Spleen (tissue), 11 donors: ENCODE data around the gene TMEM181. TPM values are rescaled to one million over a fixed set of nuclear protein-coding genes. Genes with fewer than 3 reads are reported as not detected.
A peak's percentile ranks its signal among the peaks of the same experiment; 100 is the strongest.

Experiments
- DNase-seq: peaks from one replicate; pipeline ENCODE4 v3.0.0-alpha.2; 2020
- H3K27ac ChIP-seq, 8 donors: fragments of 200-600 bp; sonication (generic) in 7 of 8; 1 replicate in 4 of 8; 2 replicates in 4 of 8; pipeline versions ENCODE4 v1.5.0 to v1.8.0; 2016 to 2021; ENCODE audit warnings: inconsistent platforms in 4 of 8, mild to moderate bottlenecking in 4 of 8, moderate library complexity in 1 of 8
- H3K27me3 ChIP-seq, 7 donors: fragments of 200-600 bp; sonication (generic) in 6 of 7; replicated peaks in 1 of 7; 1 replicate in 4 of 7; 2 replicates in 3 of 7; pipeline versions ENCODE4 v1.5.0 to v1.8.0; 2016 to 2021; ENCODE audit warnings: inconsistent platforms in 3 of 7, mild to moderate bottlenecking in 1 of 7
- H3K36me3 ChIP-seq, 6 donors: fragments of 200-600 bp; sonication (generic) in 5 of 6; 1 replicate in 4 of 6; 2 replicates in 2 of 6; pipeline versions ENCODE4 v1.5.0 to v1.8.0; 2016 to 2021; ENCODE audit warnings: inconsistent platforms in 2 of 6
- H3K4me1 ChIP-seq, 6 donors: fragments of 200-600 bp; sonication (generic) in 5 of 6; 1 replicate in 3 of 6; 2 replicates in 3 of 6; pipeline versions ENCODE4 v1.5.0 to v1.8.0; 2016 to 2021; ENCODE audit warnings: inconsistent platforms in 3 of 6
- H3K4me3 ChIP-seq, 8 donors: fragments of 200-600 bp; sonication (generic) in 7 of 8; 1 replicate in 4 of 8; 2 replicates in 4 of 8; pipeline versions ENCODE4 v1.5.0 to v1.8.0; 2016 to 2021; ENCODE audit warnings: inconsistent platforms in 4 of 8, mild to moderate bottlenecking in 4 of 8, moderate library complexity in 2 of 8
- H3K9me3 ChIP-seq, 8 donors: fragments of 200-600 bp; sonication (generic) in 7 of 8; 1 replicate in 4 of 8; 2 replicates in 4 of 8; pipeline versions ENCODE4 v1.5.0 to v1.8.0; 2016 to 2021; ENCODE audit warnings: inconsistent platforms in 4 of 8
- POLR2A ChIP-seq, 3 donors: fragments of 450-650 bp; IDR thresholded peaks; one replicate each; pipeline ENCODE4 v1.5.1; 2017; ENCODE audit warnings: antibody characterized with exemption in 3 of 3, mild to moderate bottlenecking in 1 of 3
- POLR2AphosphoS5 ChIP-seq, 3 donors: sonication (generic); formaldehyde crosslinking; IDR thresholded peaks; one replicate each; pipeline ENCODE4 v1.5.1; 2017; ENCODE audit warnings: antibody characterized with exemption in 3 of 3
- WGBS, 5 donors: extraction: QIAGEN DNeasy Blood & Tissue Kit in 3 of 5; methylation state at CpG; one replicate each; pipeline versions ENCODE4 v1.1.5 to v1.1.7; 2013 to 2018; 5-methylcytosine and 5-hydroxymethylcytosine counted together
- intact Hi-C: fragments of 100-400 bp; cut with DNase I; formaldehyde crosslinking; loops from one replicate; pipeline ENCODE4 v1.15.0; 2023; ENCODE audit warnings: low total_unique reads
- polyA plus RNA-seq, 3 donors: library from polyadenylated mRNA; stranded (reverse); fragments of 200-250 nt; gene quantifications; one replicate each; pipeline ENCODE4 v1.2.1, GENCODE V29; 2013
- total RNA-seq, 7 donors: library from RNA; depleted of rRNA in 3 of 7; stranded (reverse); fragments of >200 nt in 3 of 7; fragmentation: NEBNext Ultra II Directional in 4 of 7; extraction: Animal tissue kit (Norgen Biotek cat#: 25700) in 4 of 7; gene quantifications; one replicate each; pipeline versions ENCODE4 v1.1.0 to v1.2.1, GENCODE V29; 2016 to 2021
- TF ChIP-seq, protein P1 (sequence below), 11 experiments: fragments of 200-600 bp in 7 of 11; fragments of 450-650 bp in 4 of 11; sonication (generic) in 4 of 11; IDR thresholded peaks in 8 of 11; conservative IDR thresholded peaks in 3 of 11; 1 replicate in 7 of 11; 2 replicates in 4 of 11; pipeline versions ENCODE4 v1.4.0 to v1.8.0; 2016 to 2021; ENCODE audit warnings: antibody characterized with exemption in 11 of 11, inconsistent platforms in 4 of 11, mild to moderate bottlenecking in 1 of 11
- donor health status: healthy with polysubstance abuse.
- donor health status: DM: no; HTN: no; CAD: no; lungs with moderate emphysema.
- donor health status: DM: no; HTN: no; CAD: no.
- donor health status: Bipolar disorder and iron deficiency.
- donor health status: healthy.
- donor health status: DM: no; HTN: no; CAD: no.
- donor health status: DM: yes; HTN: yes; CAD: no.

The TMEM181 gene
- total and polyA plus RNA-seq, 10 donors = 7.0 to 39.4 (median 23.6) TPM

DNA sequence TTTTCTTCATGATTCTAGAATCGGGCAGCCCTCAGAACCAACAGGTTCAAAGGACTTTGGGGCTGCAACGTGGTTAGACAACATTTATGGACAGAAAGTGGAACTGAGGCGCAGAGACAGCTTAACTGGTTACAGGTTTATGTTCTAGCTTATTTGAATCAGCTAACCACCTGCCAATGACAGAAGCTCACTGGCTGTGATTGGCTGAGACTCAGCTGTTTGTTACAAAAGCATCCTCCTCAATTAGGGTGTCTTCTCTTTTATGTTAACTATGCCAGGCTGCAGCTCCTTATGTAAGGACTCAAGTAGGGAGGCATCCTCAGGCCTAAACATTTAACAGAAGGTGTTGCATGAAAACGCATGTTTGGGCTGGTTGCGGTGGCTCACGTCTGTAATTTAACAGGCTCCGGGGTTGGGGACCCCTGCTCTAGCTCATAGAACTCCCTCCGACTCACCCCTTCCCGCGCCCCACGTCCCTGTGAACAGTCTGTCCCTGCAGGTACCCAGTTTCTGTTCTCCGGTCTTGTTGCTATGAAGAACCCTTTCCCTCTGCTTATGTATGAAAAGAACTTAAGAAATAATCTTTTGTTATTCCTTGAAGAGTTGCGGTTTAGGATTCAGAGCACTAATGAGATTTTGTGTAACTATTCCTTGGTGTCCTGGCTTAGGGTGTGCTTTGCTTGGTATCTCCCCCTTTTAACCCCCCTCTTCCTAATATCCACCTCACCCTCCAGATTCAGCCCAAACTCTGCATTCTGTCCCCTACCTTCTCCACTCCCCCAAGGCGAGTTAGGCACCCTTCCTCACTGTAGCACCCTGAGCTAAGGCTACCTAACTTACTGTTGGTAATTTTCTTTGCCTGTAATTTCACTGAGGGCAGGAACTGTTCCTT, 1.2 kb upstream of the TMEM181 start:
- H3K4me1 ChIP-seq = peaks cover 10 to 48% (median 40%) of the 10 kb centered on the region in 6 donors
- intact Hi-C loops = no loop called here
- WGBS, 5 donors = 91 to 96% (median 95%) methylated on average over 14 of the region's 14 CpGs
- H3K4me3 ChIP-seq = no peak overlapping the region
- TF ChIP-seq POLR2A (IDR thresholded peaks at IDR 0.05) (no peak), POLR2AphosphoS5 (IDR thresholded peaks at IDR 0.05) (no peak)
- TF ChIP-seq, protein P1, sequence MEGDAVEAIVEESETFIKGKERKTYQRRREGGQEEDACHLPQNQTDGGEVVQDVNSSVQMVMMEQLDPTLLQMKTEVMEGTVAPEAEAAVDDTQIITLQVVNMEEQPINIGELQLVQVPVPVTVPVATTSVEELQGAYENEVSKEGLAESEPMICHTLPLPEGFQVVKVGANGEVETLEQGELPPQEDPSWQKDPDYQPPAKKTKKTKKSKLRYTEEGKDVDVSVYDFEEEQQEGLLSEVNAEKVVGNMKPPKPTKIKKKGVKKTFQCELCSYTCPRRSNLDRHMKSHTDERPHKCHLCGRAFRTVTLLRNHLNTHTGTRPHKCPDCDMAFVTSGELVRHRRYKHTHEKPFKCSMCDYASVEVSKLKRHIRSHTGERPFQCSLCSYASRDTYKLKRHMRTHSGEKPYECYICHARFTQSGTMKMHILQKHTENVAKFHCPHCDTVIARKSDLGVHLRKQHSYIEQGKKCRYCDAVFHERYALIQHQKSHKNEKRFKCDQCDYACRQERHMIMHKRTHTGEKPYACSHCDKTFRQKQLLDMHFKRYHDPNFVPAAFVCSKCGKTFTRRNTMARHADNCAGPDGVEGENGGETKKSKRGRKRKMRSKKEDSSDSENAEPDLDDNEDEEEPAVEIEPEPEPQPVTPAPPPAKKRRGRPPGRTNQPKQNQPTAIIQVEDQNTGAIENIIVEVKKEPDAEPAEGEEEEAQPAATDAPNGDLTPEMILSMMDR (IDR thresholded peaks at IDR 0.05 in 8 of 11, conservative IDR thresholded peaks at IDR 0.05 in 3 of 11) = no peak
- no peaks in the 10 kb centered on the region for H3K27me3 ChIP-seq
- no peaks in the 10 kb centered on the region for H3K9me3 ChIP-seq
- H3K27ac ChIP-seq = peak overlapping the region in 1 of 8 donors; percentile 97
- no peaks in the 10 kb centered on the region for H3K36me3 ChIP-seq
- DNase-seq = peak; percentile 71

DNA sequence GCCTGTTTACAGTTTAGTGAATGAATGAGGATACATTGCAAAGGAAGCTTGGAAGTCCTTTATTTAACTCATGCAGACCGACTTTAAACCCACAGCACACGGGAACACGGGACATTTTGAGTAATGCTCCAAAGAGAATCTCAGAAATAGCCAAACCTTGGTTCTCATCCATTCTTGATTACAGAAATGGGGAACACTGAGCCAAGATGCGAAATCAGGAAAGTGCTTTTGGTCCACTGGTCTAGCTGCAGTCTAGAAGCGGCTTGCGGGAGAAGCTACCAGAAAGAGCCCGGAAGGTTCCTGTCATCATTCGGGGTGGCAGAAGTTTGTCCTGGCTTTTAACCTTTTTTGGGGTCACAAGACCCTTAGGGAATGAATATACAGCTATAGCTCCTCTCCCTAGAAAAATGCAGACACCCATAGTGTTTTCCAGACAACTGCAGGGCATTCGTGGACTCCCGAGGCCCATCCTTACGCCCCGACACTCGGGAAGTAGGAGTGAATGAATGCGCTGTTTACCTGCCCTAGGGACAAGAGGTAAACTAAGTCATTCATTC, 475 bp upstream of the TMEM181 start:
- H3K9me3 ChIP-seq = no peaks in the 10 kb centered on the region
- 46 to 55% (median 49%) methylated on average over 14 of the region's 14 CpGs for WGBS, 5 donors
- H3K4me3 ChIP-seq = peak overlapping the region; percentile 84 to 98 (median 94)
- TF ChIP-seq POLR2A (IDR thresholded peaks at IDR 0.05) (no peak), POLR2AphosphoS5 (IDR thresholded peaks at IDR 0.05) (no peak)
- TF ChIP-seq, protein P1 (IDR thresholded peaks at IDR 0.05 in 8 of 11, conservative IDR thresholded peaks at IDR 0.05 in 3 of 11) = no peak
- H3K27me3 ChIP-seq = no peaks in the 10 kb centered on the region
- peak overlapping the region; percentile 90 to 97 (median 94) for H3K27ac ChIP-seq
- DNase-seq = no peak
- intact Hi-C loops = no loop called here
- H3K36me3 ChIP-seq = no peaks in the 10 kb centered on the region
- H3K4me1 ChIP-seq = peaks cover 10 to 56% (median 48%) of the 10 kb centered on the region in 6 donors

DNA sequence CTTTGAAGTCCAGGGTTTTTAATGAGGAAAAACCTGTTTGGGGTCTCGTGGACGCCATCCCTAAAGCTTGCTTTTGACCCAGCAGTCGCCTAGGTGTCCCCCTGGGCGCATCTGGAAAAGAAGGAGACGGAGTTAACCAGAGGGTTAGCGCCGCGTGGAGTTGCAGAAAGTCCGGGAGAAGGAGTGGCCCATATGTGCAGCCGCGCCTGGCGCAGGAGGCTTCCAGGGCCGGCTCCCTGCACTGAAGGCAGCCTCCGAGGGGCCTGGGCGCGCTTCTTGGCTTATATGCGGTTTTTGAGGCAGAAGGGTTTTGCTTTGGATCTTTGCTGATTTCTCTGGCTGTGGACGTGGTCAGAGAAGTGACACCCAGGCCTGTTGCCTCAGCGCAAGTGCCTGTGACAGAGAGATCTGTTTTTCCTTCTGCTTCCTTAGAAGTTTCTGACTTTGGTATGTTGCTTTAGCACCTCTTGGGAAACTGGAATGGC, 987 bp downstream of the TMEM181 start:
- 5 to 8% (median 5%) methylated on average over 19 of the region's 19 CpGs for WGBS, 5 donors
- no peaks in the 10 kb centered on the region for H3K27me3 ChIP-seq
- H3K4me1 ChIP-seq = peaks cover 10 to 69% (median 57%) of the 10 kb centered on the region in 6 donors
- peak overlapping the region; percentile 84 to 98 (median 94) for H3K4me3 ChIP-seq
- peak overlapping the region in 7 of 8 donors; percentile 91 to 97 (median 95) for H3K27ac ChIP-seq
- TF ChIP-seq POLR2A (IDR thresholded peaks at IDR 0.05) = no peak
- TF ChIP-seq POLR2AphosphoS5 (IDR thresholded peaks at IDR 0.05) = no peak
- TF ChIP-seq, protein P1 (IDR thresholded peaks at IDR 0.05 in 8 of 11, conservative IDR thresholded peaks at IDR 0.05 in 3 of 11) = no peak
- H3K36me3 ChIP-seq = no peaks in the 10 kb centered on the region
- intact Hi-C loops = no loop called here
- H3K9me3 ChIP-seq = no peaks in the 10 kb centered on the region
- peak; percentile 84 for DNase-seq
